LNCAP (cell line): Measurements from ENCODE around the gene STK4.

Experiments
- CTCF ChIP-seq: fragments of 450-650 bp; IDR thresholded peaks from 2 replicates; pipeline ENCODE4 v1.5.1; 2017; ENCODE audit warnings: mild to moderate bottlenecking

STK4 gene

GRCh38 chr20:45087814-45088213, 121.5 kb downstream of the STK4 start:
- no peak for TF ChIP-seq CTCF

GRCh38 chr20:45088247-45088646, 121.9 kb downstream of the STK4 start:
- TF ChIP-seq CTCF: no peak

- no peak for TF ChIP-seq CTCF
Measured at GRCh38 chr20:45090481-45090880, 124.2 kb downstream of the STK4 start.

GRCh38 chr20:45091366-45091765, 125.1 kb downstream of the STK4 start:
- TF ChIP-seq CTCF: no peak

- TF ChIP-seq CTCF: no peak
Measured at GRCh38 chr20:45092898-45093297, 126.6 kb downstream of the STK4 start.

- no peak for TF ChIP-seq CTCF
Measured at GRCh38 chr20:45094201-45094600, 127.9 kb downstream of the STK4 start.

GRCh38 chr20:45094864-45095574, 128.7 kb downstream of the STK4 start:
- no peak for TF ChIP-seq CTCF

- peak; percentile 77 for TF ChIP-seq CTCF
Measured at GRCh38 chr20:45095805-45096238, 129.5 kb downstream of the STK4 start.
